SK-N-SH (cell line): ENCODE data around the gene PTPRD. TPM values are rescaled to one million over a fixed set of nuclear protein-coding genes. Genes with fewer than 3 reads are reported as not detected.

Experiments used
- CTCF ChIA-PET: fragments of 300-600, 350-600 bp; formaldehyde crosslinking; extraction: SDS; loops from one replicate; lab custom pipeline; 2021; lab: Yijun Ruan, JAX
- POLR2A ChIA-PET: fragments of 350-600 bp; sonication (Branson Sonifier 250); formaldehyde crosslinking; extraction: SDS; loops from one replicate; lab custom pipeline; 2020; ENCODE audit warnings: antibody characterized with exemption, inconsistent platforms; lab: Yijun Ruan, JAX
- DNase-seq: peaks from one replicate; pipeline ENCODE4 v3.0.0; 2012
- H2AFZ ChIP-seq: fragments of 200-600 bp; sonication (generic); 2 replicates; pipeline ENCODE4 v1.8.1; 2016; ENCODE audit warnings: antibody characterized with exemption, mild to moderate bottlenecking, low read depth
- H3F3A ChIP-seq: fragments of 200-600 bp; sonication (generic); replicated peaks from 2 replicates; pipeline ENCODE3; 2016; ENCODE audit warnings: antibody characterized with exemption, mild to moderate bottlenecking; ENCODE audit not compliant: insufficient read depth
- H3K27ac ChIP-seq, 2 experiments: fragments of 200-500 bp in 1 of 2; fragments of 200-600 bp in 1 of 2; sonication (Bioruptor generic) in 1 of 2; sonication (generic), shearing (Covaris generic) in 1 of 2; 2 replicates each; pipeline versions ENCODE4 v1.5.1 to v1.6.1; 2014 to 2016; ENCODE audit warnings: low read depth in 2 of 2, inconsistent platforms in 1 of 2, low read length in 1 of 2, mild to moderate bottlenecking in 1 of 2, mixed read lengths in 1 of 2
- H3K27me3 ChIP-seq: fragments of 200-600 bp; sonication (generic), shearing (Covaris generic); 2 replicates; pipeline ENCODE4 v1.6.1; 2016; ENCODE audit warnings: mixed run types; ENCODE audit not compliant: insufficient read depth
- H3K36me3 ChIP-seq, 2 experiments: fragments of 200-500 bp in 1 of 2; fragments of 200-600 bp in 1 of 2; sonication (Bioruptor generic) in 1 of 2; sonication (generic) in 1 of 2; replicated peaks in 1 of 2; 2 replicates each; pipeline versions ENCODE3 to v1.5.1; 2014 to 2016; ENCODE audit warnings: low read length in 1 of 2, mild to moderate bottlenecking in 1 of 2; ENCODE audit not compliant: insufficient read depth in 2 of 2, control insufficient read depth in 1 of 2
- H3K4me1 ChIP-seq, 2 experiments: fragments of 200-500 bp in 1 of 2; fragments of 200-600 bp in 1 of 2; sonication (Bioruptor generic) in 1 of 2; sonication (generic), shearing (Covaris generic) in 1 of 2; 2 replicates each; pipeline versions ENCODE4 v1.5.1 to v1.6.1; 2014 to 2016; ENCODE audit warnings: low read depth in 1 of 2, low read length in 1 of 2, mixed run types in 1 of 2; ENCODE audit not compliant: insufficient read depth in 2 of 2, control insufficient read depth in 1 of 2
- H3K4me2 ChIP-seq: fragments of 200-600 bp; sonication (generic), shearing (Covaris generic); 2 replicates; pipeline ENCODE4 v1.6.1; 2017; ENCODE audit warnings: mixed run types
- H3K4me3 ChIP-seq, 2 experiments: fragments of 200-500 bp in 1 of 2; fragments of 200-600 bp in 1 of 2; sonication (Bioruptor generic) in 1 of 2; sonication (generic), shearing (Covaris generic) in 1 of 2; 2 replicates each; pipeline versions ENCODE4 v1.5.1 to v1.8.1; 2014 to 2016; ENCODE audit warnings: low read depth in 2 of 2, inconsistent platforms in 1 of 2, low read length in 1 of 2, mild to moderate bottlenecking in 1 of 2, mixed read lengths in 1 of 2, moderate library complexity in 1 of 2
- H3K79me2 ChIP-seq: fragments of 200-600 bp; sonication (generic); 2 replicates; pipeline ENCODE4 v1.8.1; 2017; ENCODE audit warnings: mild to moderate bottlenecking; ENCODE audit not compliant: insufficient read depth
- H3K9ac ChIP-seq: fragments of 200-600 bp; sonication (generic); 2 replicates; pipeline ENCODE4 v1.6.1; 2017; ENCODE audit warnings: mixed run types
- H3K9me2 ChIP-seq: fragments of 200-600 bp; sonication (generic); 2 replicates; pipeline ENCODE4 v1.6.1; 2017; ENCODE audit warnings: mixed run types
- H3K9me3 ChIP-seq: fragments of 200-600 bp; sonication (generic); 2 replicates; pipeline ENCODE4 v1.6.1; 2017; ENCODE audit warnings: mixed run types, mild to moderate bottlenecking, moderate library complexity
- H4K20me1 ChIP-seq: fragments of 200-600 bp; sonication (generic); 2 replicates; pipeline ENCODE4 v1.6.1; 2017; ENCODE audit warnings: mild to moderate bottlenecking, mixed run types; ENCODE audit not compliant: insufficient read depth
- EP300 ChIP-seq, 2 experiments: IDR thresholded peaks; 2 replicates each; pipeline versions ENCODE4 v1.4.0 to v1.6.1; 2012; ENCODE audit warnings: borderline replicate concordance in 1 of 2, low read depth in 1 of 2, low read length in 1 of 2
- EZH2phosphoT487 ChIP-seq: fragments of 200-600 bp; sonication (generic); IDR thresholded peaks from 2 replicates; pipeline ENCODE4 v1.6.1; 2017; ENCODE audit warnings: low read depth, mixed run types, mild to moderate bottlenecking, antibody characterized with exemption, moderate library complexity, borderline replicate concordance
- GABPA ChIP-seq: IDR thresholded peaks from 2 replicates; pipeline ENCODE4 v1.4.0; 2012; ENCODE audit warnings: low read depth, mild to moderate bottlenecking
- MAX ChIP-seq: IDR thresholded peaks from 2 replicates; pipeline ENCODE4 v1.4.0; 2012; ENCODE audit warnings: low read depth
- MEF2A ChIP-seq: IDR thresholded peaks from 2 replicates; pipeline ENCODE4 v1.4.0; 2012; ENCODE audit warnings: low read depth, borderline replicate concordance
- NFIC ChIP-seq: IDR thresholded peaks from 2 replicates; pipeline ENCODE4 v1.4.0; 2012; ENCODE audit warnings: borderline replicate concordance
- PBX3 ChIP-seq: IDR thresholded peaks from 2 replicates; pipeline ENCODE4; 2012
- POLR2AphosphoS5 ChIP-seq: IDR thresholded peaks from 2 replicates; pipeline ENCODE4 v1.6.1; 2012; ENCODE audit warnings: low read depth, low read length
- RAD21 ChIP-seq: IDR thresholded peaks from 2 replicates; pipeline ENCODE4 v1.6.1; 2012; ENCODE audit warnings: mild to moderate bottlenecking, low read length
- RCOR1 ChIP-seq: fragments of 150-350 bp; IDR thresholded peaks from 2 replicates; pipeline ENCODE4 v1.6.1; 2017; ENCODE audit warnings: antibody characterized with exemption, low read length
- REST ChIP-seq: IDR thresholded peaks from 2 replicates; pipeline ENCODE4 v1.6.1; 2012; ENCODE audit warnings: mild to moderate bottlenecking, low read depth, low read length, moderate library complexity
- RFX5 ChIP-seq: IDR thresholded peaks from 2 replicates; pipeline ENCODE4 v1.6.1; 2012; ENCODE audit warnings: mild to moderate bottlenecking, improper control_type of control experiment, low read length
- SIN3A ChIP-seq: IDR thresholded peaks from 2 replicates; pipeline ENCODE4 v1.6.1; 2012; ENCODE audit warnings: low read depth, mild to moderate bottlenecking, low read length, moderate library complexity, borderline replicate concordance
- SMC3 ChIP-seq: IDR thresholded peaks from 2 replicates; pipeline ENCODE4 v1.6.1; 2012; ENCODE audit warnings: low read depth, low read length, improper control_type of control experiment
- TEAD4 ChIP-seq: IDR thresholded peaks from 2 replicates; pipeline ENCODE4 v1.4.0; 2012; ENCODE audit warnings: mild to moderate bottlenecking, borderline replicate concordance; ENCODE audit not compliant: insufficient read depth
- USF1 ChIP-seq: IDR thresholded peaks from 2 replicates; pipeline ENCODE4 v1.4.0; 2012; ENCODE audit warnings: low read depth, borderline replicate concordance
- USF2 ChIP-seq: fragments of 150-350 bp; IDR thresholded peaks from 2 replicates; pipeline ENCODE4 v1.6.1; 2017; ENCODE audit warnings: antibody characterized with exemption, low read length, low read depth, borderline replicate concordance
- YY1 ChIP-seq: IDR thresholded peaks from 2 replicates; pipeline ENCODE4 v1.4.0; 2012; ENCODE audit warnings: low read depth, mild to moderate bottlenecking
- WGBS: methylation state at CpG from one replicate; pipeline ENCODE4 v1.1.6; 2017; ENCODE audit warnings: low lambda C conversion rate; 5-methylcytosine and 5-hydroxymethylcytosine counted together
- polyA plus RNA-seq, 3 experiments: library from polyadenylated mRNA; depleted of rRNA; stranded (reverse); fragments of >200 nt; gene quantifications; 2 replicates each; pipeline ENCODE4 v1.2.3, GENCODE V29; 2012

The PTPRD gene
- polyA plus RNA-seq, 1 of the 3 experiments (the other 2 are of a cell fraction) = 0.15 TPM

GRCh38 chr9:8611153-8611552 lies 2001.6 kb downstream of the PTPRD start:
- Histone ChIP-seq H3K9me3 (no peaks in the 10 kb centered on the region), H3K4me1 (no peaks in the 10 kb centered on the region; a peak in 1 of 4 replicates), H3K27me3 (no peaks in the 10 kb centered on the region), H3F3A (peaks cover 3% of the 10 kb centered on the region), H3K9me2 (no peaks in the 10 kb centered on the region), H3K4me3 (no peak overlapping the region)
- CTCF ChIA-PET = no interaction called here
- POLR2A ChIA-PET = no interaction called here
- no peak for TF ChIP-seq MEF2A
- no peak for TF ChIP-seq YY1
- no peak for TF ChIP-seq POLR2AphosphoS5
- TF ChIP-seq EZH2phosphoT487 = no peak
- TF ChIP-seq, all 33 proteins: peak for 0
- H3K36me3 ChIP-seq = no peaks in the 10 kb centered on the region
- no peak overlapping the region for H3K9ac ChIP-seq
- H4K20me1 ChIP-seq = no peaks in the 10 kb centered on the region
- 30% methylated on average over 3 of the region's 3 CpGs for WGBS
- H3K27ac ChIP-seq = no peak overlapping the region
- no peak for DNase-seq
- no peak overlapping the region for H2AFZ ChIP-seq
- no peaks in the 10 kb centered on the region for H3K79me2 ChIP-seq
- no peak overlapping the region for H3K4me2 ChIP-seq

- CTCF ChIA-PET = no interaction called here
- Histone ChIP-seq H3K9me2 (no peaks in the 10 kb centered on the region), H3F3A (no peaks in the 10 kb centered on the region), H3K27me3 (no peaks in the 10 kb centered on the region), H3K4me2 (no peak overlapping the region), H4K20me1 (no peaks in the 10 kb centered on the region), H3K4me3 (no peak overlapping the region), H3K36me3 (no peaks in the 10 kb centered on the region), H3K79me2 (no peaks in the 10 kb centered on the region), H3K9me3 (no peaks in the 10 kb centered on the region), H3K27ac (no peak overlapping the region), H2AFZ (no peak overlapping the region), H3K9ac (no peak overlapping the region), H3K4me1 (no peaks in the 10 kb centered on the region; a peak in 1 of 4 replicates)
- POLR2A ChIA-PET = no interaction called here
- no peak for TF ChIP-seq TEAD4
- no peak for TF ChIP-seq YY1
- TF ChIP-seq RCOR1 = no peak
- TF ChIP-seq NFIC = no peak
- TF ChIP-seq MAX = no peak
- no peak for TF ChIP-seq SMC3
- TF ChIP-seq REST = no peak
- no peak for TF ChIP-seq SIN3A
- no peak for TF ChIP-seq RFX5
- TF ChIP-seq USF2 = no peak
- no peak for TF ChIP-seq POLR2AphosphoS5
- TF ChIP-seq PBX3 = no peak
- TF ChIP-seq RAD21 = no peak
- TF ChIP-seq EZH2phosphoT487 = no peak
- TF ChIP-seq EP300 (IDR thresholded peaks at IDR 0.05; ENCODE audit: borderline replicate concordance in 1 of 2, low read depth in 1 of 2, low read length in 1 of 2) = no peak
- no peak for TF ChIP-seq GABPA
- no peak for TF ChIP-seq USF1
- no peak for DNase-seq
- WGBS = 48% methylated on average over 3 of the region's 3 CpGs
These were observed 2002.5 kb downstream of the PTPRD start for GRCh38 chr9:8610256-8610655.
